ENCODE results near the gene POLR2A.

POLR2A gene

DNA sequence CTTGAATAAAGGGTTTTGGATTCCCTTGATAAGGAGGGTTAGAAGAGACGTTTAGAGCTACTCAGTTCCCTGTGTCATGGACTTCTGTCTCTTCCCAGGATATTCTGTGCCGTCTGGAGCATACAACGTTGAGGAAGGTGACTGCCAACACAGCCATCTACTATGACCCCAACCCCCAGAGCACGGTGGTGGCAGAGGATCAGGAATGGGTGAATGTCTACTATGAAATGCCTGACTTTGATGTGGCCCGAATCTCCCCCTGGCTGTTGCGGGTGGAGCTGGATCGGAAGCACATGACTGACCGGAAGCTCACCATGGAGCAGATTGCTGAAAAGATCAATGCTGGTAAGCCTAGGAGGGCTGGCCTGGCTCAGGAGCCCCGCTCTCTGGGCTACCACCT is 24.7 kb downstream of the POLR2A start:
- DNase-seq, result no peak

DNA sequence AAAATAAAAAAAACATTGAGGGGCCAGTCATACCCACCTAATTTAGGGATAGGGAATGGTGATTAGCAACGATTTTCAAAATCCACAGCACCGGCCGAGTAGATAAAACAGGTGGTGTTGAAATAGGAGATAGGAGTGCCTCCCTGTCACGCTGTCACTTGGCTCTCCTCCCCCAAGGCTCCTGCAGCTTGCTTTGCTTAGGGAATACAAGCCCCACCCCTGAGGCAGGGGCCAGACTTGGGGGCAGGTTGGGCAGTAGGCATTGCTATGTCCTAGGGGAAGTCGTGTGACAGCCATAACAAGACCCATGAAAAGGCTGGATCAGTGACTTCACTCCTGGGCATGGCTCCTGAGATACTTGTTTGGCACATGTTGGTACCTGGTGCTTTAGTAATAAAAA is 25.8 kb downstream of the POLR2A start:
- DNase-seq, result no peak

DNA sequence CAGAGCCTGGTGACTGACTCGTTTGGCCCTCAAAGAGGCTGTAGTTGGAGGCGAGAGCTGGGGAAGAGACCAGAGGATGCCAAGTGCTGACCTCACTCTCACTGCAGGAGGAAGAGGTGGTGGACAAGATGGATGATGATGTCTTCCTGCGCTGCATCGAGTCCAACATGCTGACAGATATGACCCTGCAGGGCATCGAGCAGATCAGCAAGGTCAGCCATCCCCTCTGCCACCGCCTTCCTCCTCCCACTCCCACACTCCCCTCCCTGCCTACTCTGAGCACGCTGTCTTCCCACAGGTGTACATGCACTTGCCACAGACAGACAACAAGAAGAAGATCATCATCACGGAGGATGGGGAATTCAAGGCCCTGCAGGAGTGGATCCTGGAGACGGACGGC is 26.9 kb downstream of the POLR2A start:
- DNase-seq, result no peak

DNA sequence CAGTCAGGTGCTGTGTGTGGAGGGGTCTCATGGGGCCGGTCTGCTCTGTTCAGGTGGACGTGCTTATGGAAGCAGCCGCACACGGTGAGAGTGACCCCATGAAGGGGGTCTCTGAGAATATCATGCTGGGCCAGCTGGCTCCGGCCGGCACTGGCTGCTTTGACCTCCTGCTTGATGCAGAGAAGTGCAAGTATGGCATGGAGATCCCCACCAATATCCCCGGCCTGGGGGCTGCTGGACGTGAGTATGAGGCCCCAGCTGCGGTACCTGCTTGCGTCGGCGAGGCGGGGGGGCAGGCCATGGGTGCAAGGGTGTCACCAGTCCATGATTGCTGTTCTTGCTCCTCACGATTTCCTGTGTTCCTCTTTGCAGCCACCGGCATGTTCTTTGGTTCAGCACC is 27.9 kb downstream of the POLR2A start:
- DNase-seq, result no peak

DNA sequence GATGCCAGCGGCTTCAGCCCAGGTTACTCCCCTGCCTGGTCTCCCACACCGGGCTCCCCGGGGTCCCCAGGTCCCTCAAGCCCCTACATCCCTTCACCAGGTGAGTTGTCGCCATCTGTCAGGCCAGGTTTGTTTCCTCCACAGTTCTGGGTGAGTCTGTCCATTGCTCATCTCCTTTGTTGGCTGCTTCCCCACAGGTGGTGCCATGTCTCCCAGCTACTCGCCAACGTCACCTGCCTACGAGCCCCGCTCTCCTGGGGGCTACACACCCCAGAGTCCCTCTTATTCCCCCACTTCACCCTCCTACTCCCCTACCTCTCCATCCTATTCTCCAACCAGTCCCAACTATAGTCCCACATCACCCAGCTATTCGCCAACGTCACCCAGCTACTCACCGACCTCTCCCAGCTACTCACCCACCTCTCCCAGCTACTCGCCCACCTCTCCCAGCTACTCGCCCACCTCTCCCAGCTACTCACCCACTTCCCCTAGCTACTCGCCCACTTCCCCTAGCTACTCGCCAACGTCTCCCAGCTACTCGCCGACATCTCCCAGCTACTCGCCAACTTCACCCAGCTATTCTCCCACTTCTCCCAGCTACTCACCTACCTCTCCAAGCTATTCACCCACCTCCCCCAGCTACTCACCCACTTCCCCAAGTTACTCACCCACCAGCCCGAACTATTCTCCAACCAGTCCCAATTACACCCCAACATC is 28.8 kb downstream of the POLR2A start:
- DNase-seq, result no peak

DNA sequence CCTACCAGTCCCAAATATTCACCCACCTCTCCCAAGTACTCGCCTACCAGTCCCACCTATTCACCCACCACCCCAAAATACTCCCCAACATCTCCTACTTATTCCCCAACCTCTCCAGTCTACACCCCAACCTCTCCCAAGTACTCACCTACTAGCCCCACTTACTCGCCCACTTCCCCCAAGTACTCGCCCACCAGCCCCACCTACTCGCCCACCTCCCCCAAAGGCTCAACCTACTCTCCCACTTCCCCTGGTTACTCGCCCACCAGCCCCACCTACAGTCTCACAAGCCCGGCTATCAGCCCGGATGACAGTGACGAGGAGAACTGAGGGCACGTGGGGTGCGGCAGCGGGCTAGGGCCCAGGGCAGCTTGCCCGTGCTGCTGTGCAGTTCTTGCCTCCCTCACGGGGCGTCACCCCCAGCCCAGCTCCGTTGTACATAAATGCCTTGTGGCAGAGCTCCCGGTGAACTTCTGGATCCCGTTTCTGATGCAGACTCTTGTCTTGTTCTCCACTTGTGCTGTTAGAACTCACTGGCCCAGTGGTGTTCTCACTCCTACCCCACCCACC is 29.8 kb downstream of the POLR2A start:
- no peak for DNase-seq

DNA sequence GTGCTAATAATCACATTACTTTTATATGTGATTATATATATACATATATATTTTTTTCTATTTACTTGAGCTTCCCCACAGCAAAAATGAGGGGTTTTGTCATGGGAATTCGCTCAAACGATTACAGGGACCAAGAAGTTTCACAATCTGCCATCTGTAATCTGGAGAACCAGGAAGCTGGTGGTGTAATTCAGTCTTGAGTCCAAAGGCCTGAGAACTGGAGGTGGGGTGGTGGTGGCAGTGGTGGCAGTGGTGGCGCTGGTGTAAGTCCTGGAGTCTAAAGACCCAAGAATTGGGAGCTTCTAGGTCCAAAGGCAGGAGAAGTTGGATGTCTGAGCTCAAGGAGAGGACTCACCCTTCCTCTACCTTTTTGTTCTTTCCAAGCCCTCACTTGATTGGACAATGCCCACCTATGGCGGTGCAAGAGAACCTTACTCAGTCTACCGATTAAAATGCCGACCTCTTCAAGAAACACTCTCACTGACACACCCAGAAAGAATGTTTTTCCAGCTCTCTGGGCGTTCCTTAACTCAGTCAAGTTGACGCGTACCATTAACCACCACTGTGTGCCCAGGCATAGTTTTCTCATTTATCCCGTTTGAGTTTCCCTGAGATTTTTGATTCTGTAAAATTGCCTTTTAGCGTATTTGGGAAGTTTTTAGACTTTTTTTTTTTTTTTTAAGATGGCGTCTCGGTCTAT is 31.9 kb downstream of the POLR2A start:
- no peak for DNase-seq

DNA sequence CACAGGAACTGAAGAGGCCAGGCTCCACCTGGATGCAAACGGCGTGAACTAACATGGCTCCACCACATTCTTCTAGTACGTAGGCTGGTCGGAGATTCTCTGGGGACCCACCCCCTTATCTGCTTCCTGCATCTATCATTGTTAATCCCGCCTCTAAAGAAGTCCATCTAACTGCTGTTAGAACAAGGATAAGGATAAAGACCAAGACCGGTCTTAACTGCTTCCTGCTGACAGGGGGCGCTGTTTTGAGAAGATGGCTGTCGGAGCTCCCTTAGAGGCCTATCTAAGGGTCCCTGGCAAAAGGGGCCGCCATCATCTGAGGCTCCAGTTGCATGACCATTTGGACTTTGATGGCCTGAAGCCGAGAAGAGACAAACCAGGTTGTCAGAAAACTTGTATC is 38.9 kb downstream of the POLR2A start:
- DNase-seq, result peak; percentile 36

DNA sequence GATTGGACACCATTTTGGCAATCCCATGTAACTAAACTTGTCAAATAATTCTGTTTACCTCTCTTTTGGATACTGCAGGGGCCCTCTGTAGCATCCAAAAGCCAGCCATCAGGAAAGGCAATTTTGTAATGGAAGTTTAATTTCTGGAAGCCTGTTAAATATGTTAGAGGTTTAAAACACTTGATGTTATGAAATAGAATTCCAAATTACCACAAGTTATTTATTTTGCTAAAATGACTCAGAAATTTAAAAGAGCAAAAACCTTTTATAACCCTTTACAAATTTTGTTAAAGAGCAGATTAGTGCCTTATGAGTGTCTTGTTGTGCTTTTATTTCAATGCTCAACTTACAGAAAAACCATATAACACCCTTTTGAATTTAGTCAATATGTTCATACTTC is 44.7 kb downstream of the POLR2A start:
- no peak for DNase-seq

DNA sequence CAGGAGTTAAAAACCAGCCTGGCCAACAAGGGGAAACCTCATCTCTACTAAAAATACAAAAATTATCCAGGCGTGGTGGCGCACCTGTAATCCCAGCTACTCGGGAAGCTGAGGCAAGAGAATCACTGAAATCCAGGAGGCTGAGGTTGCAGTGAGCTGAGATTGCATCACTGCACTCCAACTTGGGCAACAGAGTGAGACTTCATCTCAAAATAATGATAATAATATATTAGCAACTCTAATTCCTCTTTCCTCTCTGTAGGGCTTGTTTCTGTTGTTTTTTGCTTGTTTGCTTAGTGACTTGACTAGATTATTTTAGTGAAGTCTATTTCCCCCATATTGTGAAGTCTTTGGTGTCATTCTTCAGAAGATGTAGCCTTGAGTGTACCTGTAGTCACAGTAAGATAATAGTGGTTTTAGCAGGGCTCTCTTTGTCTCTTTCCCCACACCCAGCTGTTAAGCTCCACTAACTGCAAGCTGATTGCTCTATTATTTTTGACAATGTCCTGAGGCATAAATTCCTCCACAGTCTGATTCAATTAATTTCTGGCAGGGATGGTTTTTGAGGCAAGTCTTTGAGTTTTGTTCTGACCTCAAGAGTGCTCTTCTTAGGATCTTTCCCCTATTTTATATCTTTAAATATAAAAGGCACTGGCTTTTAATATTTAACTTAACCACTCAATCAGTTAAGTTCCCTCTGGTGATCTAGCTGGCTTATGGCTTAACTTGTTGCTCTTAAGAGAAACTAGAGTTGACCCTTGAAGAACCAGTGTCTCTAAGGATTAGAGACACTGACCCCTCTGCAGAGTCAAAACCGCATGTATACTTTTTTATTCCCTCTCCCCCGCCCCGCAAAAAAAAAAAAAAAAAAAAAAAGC is 46.1 kb downstream of the POLR2A start:
- no peak for DNase-seq

DNA sequence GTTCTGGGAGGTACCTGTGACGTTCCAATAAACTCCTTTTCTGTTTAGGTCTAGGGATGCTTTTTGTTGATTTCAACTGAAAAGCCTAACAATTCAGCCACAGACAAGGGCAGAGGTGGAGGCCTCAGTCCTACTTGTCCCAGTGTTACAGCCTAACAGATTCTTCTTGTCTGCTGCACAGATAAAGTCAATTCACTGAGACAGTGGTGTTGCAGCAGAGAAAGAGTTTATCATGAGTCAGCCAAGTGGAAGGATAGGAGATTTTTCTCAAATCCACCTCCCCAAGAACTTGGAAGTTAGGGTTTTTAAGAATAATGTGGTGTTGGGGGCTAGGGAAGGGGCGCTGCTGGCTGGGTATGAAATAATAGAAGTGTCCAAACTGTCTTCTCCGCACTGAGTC is 53.9 kb downstream of the POLR2A start:
- DNase-seq, result no peak

DNA sequence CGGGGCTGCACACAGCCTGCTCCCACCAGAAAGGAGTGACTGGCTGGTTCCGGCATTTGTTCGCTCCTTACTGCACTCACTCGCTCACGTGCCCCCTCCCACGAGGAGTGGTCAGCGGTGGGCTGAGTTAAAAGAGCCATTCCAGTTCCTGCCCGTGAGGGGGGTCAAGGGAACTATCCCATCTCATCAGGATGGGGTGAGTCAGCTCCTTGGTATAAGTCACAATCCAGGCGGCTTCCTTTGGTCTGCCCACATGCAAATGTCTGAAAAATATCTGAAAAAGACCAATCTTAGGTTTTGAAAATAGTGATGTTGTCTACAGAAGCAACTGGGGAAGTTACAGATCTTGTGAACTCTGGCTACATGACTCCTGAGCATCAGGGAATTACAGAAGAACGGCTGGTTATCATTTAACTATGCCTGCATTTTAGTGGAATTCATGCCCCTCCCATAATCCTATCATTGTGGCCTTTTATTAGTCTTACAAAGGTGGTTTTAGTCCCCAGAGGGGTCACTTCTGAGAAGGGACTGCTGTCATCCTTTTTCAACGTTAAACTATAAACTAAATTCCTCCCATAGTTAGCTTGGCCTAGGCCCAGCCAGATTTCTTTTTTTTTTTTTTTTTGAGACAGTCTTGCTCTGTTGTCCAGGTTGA is 54.9 kb downstream of the POLR2A start:
- no peak for DNase-seq

DNA sequence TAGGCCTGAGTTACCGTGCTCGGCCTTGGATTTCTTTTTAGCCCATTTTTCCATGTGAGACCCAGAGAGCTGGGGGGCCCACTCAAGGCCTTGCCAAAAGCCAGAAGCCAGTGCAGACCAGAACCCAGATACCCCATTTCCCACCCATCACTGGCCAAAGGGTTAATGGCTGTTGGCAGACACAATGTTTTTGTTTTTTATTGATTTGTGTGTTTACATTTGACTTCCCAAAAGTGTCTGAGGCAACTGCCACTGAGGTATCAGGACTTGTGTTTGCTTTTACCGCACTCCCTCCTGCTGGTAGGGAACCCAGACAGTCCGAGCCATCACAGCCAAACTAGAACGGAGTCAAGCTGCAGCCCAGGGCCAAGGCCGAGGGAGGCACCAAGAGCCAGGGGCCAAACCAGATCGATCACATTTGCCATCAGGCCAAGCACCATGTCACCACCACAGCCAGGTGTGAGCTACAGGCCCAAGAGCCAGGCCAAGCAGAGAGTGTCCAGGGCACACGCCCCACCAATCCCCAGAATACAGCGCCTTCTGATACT is 57.0 kb downstream of the POLR2A start:
- no peak for DNase-seq

DNA sequence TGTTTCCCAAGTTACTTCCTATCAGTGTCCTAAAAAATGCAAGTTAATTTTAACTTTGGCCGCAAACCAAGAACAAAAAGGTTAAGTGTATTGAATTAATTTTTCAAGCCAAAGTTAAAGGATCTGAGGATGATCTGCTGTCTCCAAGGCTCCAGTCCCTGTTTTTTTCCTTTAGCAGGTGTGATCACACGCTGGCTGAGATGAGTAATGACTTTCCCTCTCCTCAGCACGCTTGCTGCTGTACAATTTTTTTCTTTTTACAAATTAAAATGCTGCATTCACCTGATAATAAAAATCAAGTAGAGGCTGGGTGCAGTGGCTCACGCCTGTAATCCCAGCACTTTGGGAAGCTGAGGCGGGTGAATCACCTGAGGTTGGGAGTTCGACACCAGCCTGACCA is 60.7 kb downstream of the POLR2A start:
- DNase-seq, result no peak

DNA sequence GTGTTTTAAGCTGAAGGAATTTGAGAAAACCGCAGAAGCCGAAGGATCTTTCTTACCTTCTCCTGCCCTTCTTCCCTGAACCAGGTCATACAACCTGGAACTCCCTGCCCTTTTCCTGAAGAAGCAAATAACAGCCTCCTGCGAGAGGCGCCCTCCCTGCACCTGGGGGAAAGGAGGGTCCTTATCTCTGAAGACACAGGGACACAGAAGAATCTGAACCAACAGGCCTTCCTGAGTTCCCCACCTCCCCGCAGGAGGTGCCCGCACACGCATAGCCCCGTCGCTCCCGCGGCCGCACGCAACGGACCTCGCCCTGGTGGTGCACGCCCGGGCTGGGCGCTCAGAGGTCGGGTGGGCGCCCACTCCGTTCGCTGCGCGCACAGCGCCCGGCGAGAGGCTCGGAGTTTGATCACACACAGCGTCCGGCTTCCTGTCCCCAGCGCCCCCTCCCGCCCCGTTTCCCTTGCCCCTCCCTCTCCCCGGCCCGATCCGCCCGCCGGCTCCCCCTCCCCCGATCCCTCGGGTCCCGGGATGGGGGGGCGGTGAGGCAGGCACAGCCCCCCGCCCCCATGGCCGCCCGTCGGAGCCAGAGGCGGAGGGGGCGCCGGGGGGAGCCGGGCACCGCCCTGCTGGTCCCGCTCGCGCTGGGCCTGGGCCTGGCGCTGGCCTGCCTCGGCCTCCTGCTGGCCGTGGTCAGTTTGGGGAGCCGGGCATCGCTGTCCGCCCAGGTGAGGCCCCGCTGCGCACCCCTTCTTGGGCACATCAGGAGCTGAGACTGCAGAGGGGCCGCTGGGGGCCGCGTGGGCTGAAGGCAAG is 64.6 kb downstream of the POLR2A start, which contains the start of gene TNFSF12:
Gene TNFSF12 (plus strand): TSS at position 474 of the 816 bp plus-strand sequence. CDS start 96 bp downstream, at position 570.
- peak; percentile 53 for DNase-seq

Data from activated CD8-positive, alpha-beta memory T cell treated with anti-CD3 and anti-CD28 coated beads, Interleukin-2, amount 50 U/mL, for 4 hours (primary cell).